Measurements from ENCODE around the gene MRPL10.

DNA sequence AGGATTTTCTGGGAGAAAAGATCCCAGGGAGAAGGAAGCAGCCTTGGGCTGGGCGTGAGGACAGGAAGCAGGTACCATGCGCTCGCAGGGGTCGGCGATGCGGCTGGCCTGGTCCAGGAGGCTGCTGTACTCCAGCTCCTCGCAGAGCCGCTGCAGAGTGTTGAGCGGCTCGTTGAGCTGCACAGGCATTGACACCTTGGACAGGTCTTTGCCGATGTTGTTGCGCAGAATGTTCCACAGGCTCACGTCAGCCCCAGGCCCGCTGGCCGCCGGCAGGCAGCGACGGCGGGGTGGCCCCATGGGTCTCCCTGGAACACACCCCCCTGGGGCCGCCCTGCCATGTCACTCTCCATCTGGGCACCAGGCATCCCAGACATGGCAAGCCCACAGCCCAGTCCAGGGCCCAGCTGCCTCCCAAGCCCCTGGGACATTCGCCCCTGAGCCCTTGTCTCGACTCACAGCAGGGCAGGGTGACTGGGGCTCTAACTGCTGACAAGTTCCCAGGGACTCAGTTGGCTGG lies 17.8 kb downstream of the MRPL10 start:
- TF ChIP-seq RCOR1 (conservative IDR thresholded peaks at IDR 0.05; ENCODE audit: low read depth, low read length) = no peak
- TF ChIP-seq KAT2A (conservative IDR thresholded peaks at IDR 0.05; ENCODE audit: control insufficient read depth, low read depth, low read length) = no peak
- TF ChIP-seq ATF3 (IDR thresholded peaks at IDR 0.05; ENCODE audit: borderline replicate concordance, extremely low read depth, low read depth, low read length) = no peak
- no peak for TF ChIP-seq RFX5 (IDR thresholded peaks at IDR 0.05; ENCODE audit: low read depth, low read length)
- TF ChIP-seq, protein P1, sequence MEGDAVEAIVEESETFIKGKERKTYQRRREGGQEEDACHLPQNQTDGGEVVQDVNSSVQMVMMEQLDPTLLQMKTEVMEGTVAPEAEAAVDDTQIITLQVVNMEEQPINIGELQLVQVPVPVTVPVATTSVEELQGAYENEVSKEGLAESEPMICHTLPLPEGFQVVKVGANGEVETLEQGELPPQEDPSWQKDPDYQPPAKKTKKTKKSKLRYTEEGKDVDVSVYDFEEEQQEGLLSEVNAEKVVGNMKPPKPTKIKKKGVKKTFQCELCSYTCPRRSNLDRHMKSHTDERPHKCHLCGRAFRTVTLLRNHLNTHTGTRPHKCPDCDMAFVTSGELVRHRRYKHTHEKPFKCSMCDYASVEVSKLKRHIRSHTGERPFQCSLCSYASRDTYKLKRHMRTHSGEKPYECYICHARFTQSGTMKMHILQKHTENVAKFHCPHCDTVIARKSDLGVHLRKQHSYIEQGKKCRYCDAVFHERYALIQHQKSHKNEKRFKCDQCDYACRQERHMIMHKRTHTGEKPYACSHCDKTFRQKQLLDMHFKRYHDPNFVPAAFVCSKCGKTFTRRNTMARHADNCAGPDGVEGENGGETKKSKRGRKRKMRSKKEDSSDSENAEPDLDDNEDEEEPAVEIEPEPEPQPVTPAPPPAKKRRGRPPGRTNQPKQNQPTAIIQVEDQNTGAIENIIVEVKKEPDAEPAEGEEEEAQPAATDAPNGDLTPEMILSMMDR (IDR thresholded peaks at IDR 0.05 in 2 of 3, conservative IDR thresholded peaks at IDR 0.05 in 1 of 3; ENCODE audit: control insufficient read depth in 2 of 3, extremely low read depth in 1 of 3, insufficient read depth in 1 of 3, low read depth in 3 of 3, low read length in 3 of 3) = no peak
- TF ChIP-seq TARDBP (IDR thresholded peaks at IDR 0.05; ENCODE audit: borderline replicate concordance) = no peak
- TF ChIP-seq PAX8 (IDR thresholded peaks at IDR 0.05) = no peak
- TF ChIP-seq MTA3 (IDR thresholded peaks at IDR 0.05; ENCODE audit: borderline replicate concordance, low read length) = no peak
- TF ChIP-seq SIX5 (IDR thresholded peaks at IDR 0.05; ENCODE audit: low read depth, low read length, severe bottlenecking) = no peak
- TF ChIP-seq POLR2A (IDR thresholded peaks at IDR 0.05; ENCODE audit: low read depth, low read length) = no peak
- TF ChIP-seq MYC (IDR thresholded peaks at IDR 0.05; ENCODE audit: insufficient read depth, insufficient read length, insufficient replicate concordance, low read length, severe bottlenecking) = no peak
